ENCODE data around the gene ODAD3.

- no peak for TF ChIP-seq CTCF (IDR thresholded peaks at IDR 0.05 in 2 of 3, conservative IDR thresholded peaks at IDR 0.05 in 1 of 3; ENCODE audit: borderline replicate concordance in 1 of 3, insufficient read depth in 1 of 3, low read depth in 2 of 3, low read length in 2 of 3)
- TF ChIP-seq POLR2A (IDR thresholded peaks at IDR 0.05; ENCODE audit: borderline replicate concordance, extremely low read depth, insufficient read depth, insufficient read length): no peak
- no peak for TF ChIP-seq YY1 (IDR thresholded peaks at IDR 0.05; ENCODE audit: extremely low read depth, insufficient replicate concordance, low read depth, low read length)
- no peak for TF ChIP-seq MAX (IDR thresholded peaks at IDR 0.05)
- TF ChIP-seq ATF3 (IDR thresholded peaks at IDR 0.05): no peak
- TF ChIP-seq SIN3A (IDR thresholded peaks at IDR 0.05; ENCODE audit: low read depth): no peak
- no peak for TF ChIP-seq CEBPB (IDR thresholded peaks at IDR 0.05; ENCODE audit: low read depth)
- no peak for TF ChIP-seq EZH2 (IDR thresholded peaks at IDR 0.05)
- no peak for TF ChIP-seq ZNF274 (IDR thresholded peaks at IDR 0.05; ENCODE audit: low read depth, low read length)
- TF ChIP-seq SRF (IDR thresholded peaks at IDR 0.05; ENCODE audit: low read depth): no peak
- TF ChIP-seq ZBTB33 (IDR thresholded peaks at IDR 0.05; ENCODE audit: extremely low read depth, insufficient replicate concordance, low read length): no peak
- TF ChIP-seq RAD21 (IDR thresholded peaks at IDR 0.05; ENCODE audit: low read depth): no peak
- no peak for TF ChIP-seq REST (IDR thresholded peaks at IDR 0.05; ENCODE audit: low read depth)
- no peak for TF ChIP-seq JUND (IDR thresholded peaks at IDR 0.05)
Measured at GRCh38 chr19:11377237-11377636, 57.7 kb downstream of the ODAD3 start.
